HG03064 (cell line): ENCODE data around the gene TMED9.

Experiments
- ATAC-seq: cut with Tn5 transposase; IDR thresholded peaks from one replicate; pipeline ENCODE4 v1.9.1; 2021; ENCODE audit warnings: low read depth; ENCODE audit not compliant: unreplicated experiment

TMED9 gene

GRCh38 chr5:177576169-177576568 is 15.8 kb upstream of the TMED9 start:
- ATAC-seq = no peak

- no peak for ATAC-seq
These were observed 13.7 kb upstream of the TMED9 start for GRCh38 chr5:177578316-177578715.

GRCh38 chr5:177588413-177588909 is 3.5 kb upstream of the TMED9 start:
- no peak for ATAC-seq

- no peak for ATAC-seq
These were observed 1.6 kb upstream of the TMED9 start for GRCh38 chr5:177590406-177590805.

- ATAC-seq = no peak
These were observed 353 bp upstream of the TMED9 start for GRCh38 chr5:177591690-177592009.

GRCh38 chr5:177592905-177593304 is 902 bp downstream of the TMED9 start:
- ATAC-seq = no peak

- no peak for ATAC-seq
These were observed 1.5 kb downstream of the TMED9 start for GRCh38 chr5:177593511-177593910.

GRCh38 chr5:177594071-177594470 is 2.1 kb downstream of the TMED9 start:
- ATAC-seq = no peak

GRCh38 chr5:177595026-177595585 is 3.1 kb downstream of the TMED9 start:
- no peak for ATAC-seq

GRCh38 chr5:177595991-177596774 is 4.2 kb downstream of the TMED9 start:
- no peak for ATAC-seq

GRCh38 chr5:177596775-177597238 is 4.8 kb downstream of the TMED9 start:
- ATAC-seq = no peak

GRCh38 chr5:177598477-177598876 is 6.5 kb downstream of the TMED9 start:
- ATAC-seq = no peak

GRCh38 chr5:177599731-177600507 is 7.9 kb downstream of the TMED9 start, which contains the start of gene B4GALT7:
B4GALT7 (plus strand) TSS chr5:177600132; CDS start chr5:177600211, 79 bp downstream.
- ATAC-seq = peak; percentile 87

- ATAC-seq = no peak
These were observed 8.6 kb downstream of the TMED9 start for GRCh38 chr5:177600508-177601018.

GRCh38 chr5:177601126-177601525 is 9.1 kb downstream of the TMED9 start:
- no peak for ATAC-seq

GRCh38 chr5:177601577-177602457 is 9.8 kb downstream of the TMED9 start:
- no peak for ATAC-seq

- no peak for ATAC-seq
These were observed 10.4 kb downstream of the TMED9 start for GRCh38 chr5:177602458-177602830.

GRCh38 chr5:177603631-177604030 is 11.6 kb downstream of the TMED9 start:
- no peak for ATAC-seq

- ATAC-seq = no peak
These were observed 12.1 kb downstream of the TMED9 start for GRCh38 chr5:177604116-177604521.

- ATAC-seq = no peak
These were observed 12.7 kb downstream of the TMED9 start for GRCh38 chr5:177604656-177605055.
